K562 treated with DMSO at 1 percent for 24 hours (cell line): ENCODE results near the gene PLBD1. TPM values are rescaled to one million over a fixed set of nuclear protein-coding genes. Genes with fewer than 3 reads are reported as not detected.

Source experiments
- total RNA-seq: library from RNA; unstranded; fragments of 300-600 nt; gene quantifications from 2 replicates; pipeline ENCODE4 v1.2.3, GENCODE V29; 2022; ENCODE audit warnings: low read depth; ENCODE audit not compliant: insufficient read depth

The PLBD1 gene, protein sequence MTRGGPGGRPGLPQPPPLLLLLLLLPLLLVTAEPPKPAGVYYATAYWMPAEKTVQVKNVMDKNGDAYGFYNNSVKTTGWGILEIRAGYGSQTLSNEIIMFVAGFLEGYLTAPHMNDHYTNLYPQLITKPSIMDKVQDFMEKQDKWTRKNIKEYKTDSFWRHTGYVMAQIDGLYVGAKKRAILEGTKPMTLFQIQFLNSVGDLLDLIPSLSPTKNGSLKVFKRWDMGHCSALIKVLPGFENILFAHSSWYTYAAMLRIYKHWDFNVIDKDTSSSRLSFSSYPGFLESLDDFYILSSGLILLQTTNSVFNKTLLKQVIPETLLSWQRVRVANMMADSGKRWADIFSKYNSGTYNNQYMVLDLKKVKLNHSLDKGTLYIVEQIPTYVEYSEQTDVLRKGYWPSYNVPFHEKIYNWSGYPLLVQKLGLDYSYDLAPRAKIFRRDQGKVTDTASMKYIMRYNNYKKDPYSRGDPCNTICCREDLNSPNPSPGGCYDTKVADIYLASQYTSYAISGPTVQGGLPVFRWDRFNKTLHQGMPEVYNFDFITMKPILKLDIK
- total RNA-seq, result 13.5 and 14.7 TPM in 2 replicates

DNA sequence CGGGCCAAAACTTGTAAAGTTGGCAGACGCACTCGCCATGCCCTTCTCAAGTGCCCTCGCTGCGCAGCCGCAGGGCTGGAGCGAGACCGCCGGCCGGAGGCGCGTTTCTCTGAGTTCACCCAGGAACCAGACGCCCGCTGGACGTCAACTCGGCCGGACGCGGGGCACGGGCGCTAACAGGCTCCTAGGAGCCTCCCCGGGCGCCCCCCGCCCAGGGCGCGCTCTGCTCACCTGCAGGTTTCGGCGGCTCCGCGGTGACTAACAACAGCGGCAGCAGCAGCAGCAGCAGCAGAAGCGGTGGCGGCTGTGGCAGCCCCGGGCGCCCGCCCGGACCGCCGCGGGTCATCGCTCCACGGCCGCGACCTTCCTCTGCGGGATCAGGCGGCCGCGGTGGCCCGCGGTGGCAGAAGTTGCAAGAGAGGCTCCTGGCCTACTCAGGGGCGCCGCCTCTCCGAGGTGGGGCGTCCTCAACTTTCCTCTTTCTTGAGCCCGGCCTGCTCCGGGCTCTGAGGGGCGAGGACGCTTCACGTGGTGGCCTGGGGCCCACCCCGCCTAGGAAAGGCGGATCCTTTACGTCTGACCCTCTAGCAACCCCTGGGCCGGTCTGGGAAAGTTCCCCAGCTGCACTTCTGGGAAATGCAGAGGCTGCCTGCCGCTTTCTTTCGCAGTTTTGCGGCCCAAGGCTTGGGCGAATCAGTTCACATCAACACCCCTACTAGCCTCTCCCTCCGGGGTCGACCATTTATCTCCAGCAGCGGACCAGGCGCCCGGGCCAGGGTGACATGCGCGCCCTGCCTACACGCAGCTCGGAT lies at the start of gene PLBD1:
TSS of gene PLBD1 (minus strand) at position 533 of the 812 bp plus-strand sequence. CDS start at position 346, 187 bp downstream.

Other genes starting within 250 kb of the PLBD1 start
- gene ATF7IP, start 202.2 kb downstream of the PLBD1 start, total RNA-seq, result 6.6 and 8.6 TPM in 2 replicates
- gene GUCY2C, start 128.7 kb upstream of the PLBD1 start, total RNA-seq, result not detected in 2 replicates
- gene WBP11, start 235.6 kb upstream of the PLBD1 start, total RNA-seq, result 27.4 and 28.5 TPM in 2 replicates
- 0.66 and 1.0 TPM in 2 replicates for gene C12orf60, start 235.8 kb upstream of the PLBD1 start, total RNA-seq
- gene SMCO3, start 246.3 kb upstream of the PLBD1 start, total RNA-seq, result not detected in 2 replicates